Endothelial cell of umbilical vein (primary cell): ENCODE results near the gene XPA.

ENCODE experiments used
- EZH2 ChIP-seq: IDR thresholded peaks from 2 replicates; pipeline ENCODE4 v1.6.1; 2012; ENCODE audit warnings: borderline replicate concordance, low read depth, mild to moderate bottlenecking, moderate library complexity, low read length, inconsistent platforms; ENCODE audit not compliant: severe bottlenecking
- POLR2A ChIP-seq: IDR thresholded peaks from 2 replicates; pipeline ENCODE4 v1.6.1; 2012; ENCODE audit warnings: low read depth, mild to moderate bottlenecking, control low read depth, low read length
- POLR2AphosphoS5 ChIP-seq: IDR thresholded peaks from 2 replicates; pipeline ENCODE4 v1.6.1; 2012; ENCODE audit warnings: low read depth, mild to moderate bottlenecking, control low read depth, low read length, moderate library complexity; ENCODE audit not compliant: insufficient read depth
- TF ChIP-seq, protein P1 (sequence below), 2 donors: IDR thresholded peaks; 1 replicate in 1 of 2; 2 replicates in 1 of 2; pipeline ENCODE4 v1.5.1; 2011; ENCODE audit warnings: low read length in 2 of 2, mild to moderate bottlenecking in 2 of 2, moderate library complexity in 2 of 2, control low read depth in 1 of 2, inconsistent platforms in 1 of 2, low read depth in 1 of 2; ENCODE audit not compliant: insufficient read depth in 1 of 2; ENCODE audit errors: extremely low read depth in 1 of 2

DNA sequence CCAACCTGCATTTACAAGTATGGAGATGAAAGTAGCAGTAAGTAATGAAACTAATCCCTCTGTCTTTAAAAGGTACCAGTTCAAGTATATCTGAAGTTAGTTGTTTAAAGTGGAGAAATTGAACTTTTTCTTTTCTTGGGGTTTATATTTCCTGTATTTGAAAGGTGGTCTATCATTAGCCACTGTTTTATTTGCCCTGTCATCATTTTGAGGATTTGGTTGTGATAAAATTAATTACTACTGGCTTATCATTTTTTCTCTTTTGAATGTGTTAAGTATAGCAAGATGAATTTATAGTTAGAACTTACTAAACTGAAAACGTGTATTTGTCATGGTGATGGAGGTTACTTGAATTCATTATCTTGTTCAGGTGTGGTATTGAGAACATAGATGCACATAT is 38.4 kb downstream of the XPA start:
- TF ChIP-seq, protein P1, sequence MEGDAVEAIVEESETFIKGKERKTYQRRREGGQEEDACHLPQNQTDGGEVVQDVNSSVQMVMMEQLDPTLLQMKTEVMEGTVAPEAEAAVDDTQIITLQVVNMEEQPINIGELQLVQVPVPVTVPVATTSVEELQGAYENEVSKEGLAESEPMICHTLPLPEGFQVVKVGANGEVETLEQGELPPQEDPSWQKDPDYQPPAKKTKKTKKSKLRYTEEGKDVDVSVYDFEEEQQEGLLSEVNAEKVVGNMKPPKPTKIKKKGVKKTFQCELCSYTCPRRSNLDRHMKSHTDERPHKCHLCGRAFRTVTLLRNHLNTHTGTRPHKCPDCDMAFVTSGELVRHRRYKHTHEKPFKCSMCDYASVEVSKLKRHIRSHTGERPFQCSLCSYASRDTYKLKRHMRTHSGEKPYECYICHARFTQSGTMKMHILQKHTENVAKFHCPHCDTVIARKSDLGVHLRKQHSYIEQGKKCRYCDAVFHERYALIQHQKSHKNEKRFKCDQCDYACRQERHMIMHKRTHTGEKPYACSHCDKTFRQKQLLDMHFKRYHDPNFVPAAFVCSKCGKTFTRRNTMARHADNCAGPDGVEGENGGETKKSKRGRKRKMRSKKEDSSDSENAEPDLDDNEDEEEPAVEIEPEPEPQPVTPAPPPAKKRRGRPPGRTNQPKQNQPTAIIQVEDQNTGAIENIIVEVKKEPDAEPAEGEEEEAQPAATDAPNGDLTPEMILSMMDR (IDR thresholded peaks at IDR 0.05; ENCODE audit: extremely low read depth in 1 of 2, insufficient read depth in 1 of 2, low read depth in 1 of 2, low read length in 2 of 2) = no peak
- TF ChIP-seq EZH2 (no peak), POLR2AphosphoS5 (no peak), POLR2A (no peak)
